ENCODE data around the gene GPR162.

- TF ChIP-seq CREB1 (IDR thresholded peaks at IDR 0.05; ENCODE audit: low read depth) = no peak
- TF ChIP-seq TAF1 (IDR thresholded peaks at IDR 0.05; ENCODE audit: low read depth) = no peak
- no peak for TF ChIP-seq USF1 (IDR thresholded peaks at IDR 0.05)
- no peak for TF ChIP-seq REST (IDR thresholded peaks at IDR 0.05; ENCODE audit: low read depth)
- TF ChIP-seq EGR1 (IDR thresholded peaks at IDR 0.05) = no peak
- TF ChIP-seq NFIC (IDR thresholded peaks at IDR 0.05) = no peak
- no peak for TF ChIP-seq EP300 (IDR thresholded peaks at IDR 0.05; ENCODE audit: borderline replicate concordance)
- no peak for TF ChIP-seq RAD21 (IDR thresholded peaks at IDR 0.05; ENCODE audit: low read depth)
- no peak for TF ChIP-seq YY1 (IDR thresholded peaks at IDR 0.05; ENCODE audit: low read depth)
- no peak for TF ChIP-seq MAX (IDR thresholded peaks at IDR 0.05)
- no peak for TF ChIP-seq TEAD4 (IDR thresholded peaks at IDR 0.05)
- TF ChIP-seq CEBPB (IDR thresholded peaks at IDR 0.05) = no peak
- TF ChIP-seq FOXM1 (IDR thresholded peaks at IDR 0.05; ENCODE audit: borderline replicate concordance, low read depth) = no peak
- no peak for TF ChIP-seq ZBTB7A (IDR thresholded peaks at IDR 0.05; ENCODE audit: low read depth)
Measured at GRCh38 chr12:6819106-6820030, 2.3 kb upstream of the GPR162 start.
